ENCODE results near the gene DIAPH1.

DIAPH1 gene

DNA sequence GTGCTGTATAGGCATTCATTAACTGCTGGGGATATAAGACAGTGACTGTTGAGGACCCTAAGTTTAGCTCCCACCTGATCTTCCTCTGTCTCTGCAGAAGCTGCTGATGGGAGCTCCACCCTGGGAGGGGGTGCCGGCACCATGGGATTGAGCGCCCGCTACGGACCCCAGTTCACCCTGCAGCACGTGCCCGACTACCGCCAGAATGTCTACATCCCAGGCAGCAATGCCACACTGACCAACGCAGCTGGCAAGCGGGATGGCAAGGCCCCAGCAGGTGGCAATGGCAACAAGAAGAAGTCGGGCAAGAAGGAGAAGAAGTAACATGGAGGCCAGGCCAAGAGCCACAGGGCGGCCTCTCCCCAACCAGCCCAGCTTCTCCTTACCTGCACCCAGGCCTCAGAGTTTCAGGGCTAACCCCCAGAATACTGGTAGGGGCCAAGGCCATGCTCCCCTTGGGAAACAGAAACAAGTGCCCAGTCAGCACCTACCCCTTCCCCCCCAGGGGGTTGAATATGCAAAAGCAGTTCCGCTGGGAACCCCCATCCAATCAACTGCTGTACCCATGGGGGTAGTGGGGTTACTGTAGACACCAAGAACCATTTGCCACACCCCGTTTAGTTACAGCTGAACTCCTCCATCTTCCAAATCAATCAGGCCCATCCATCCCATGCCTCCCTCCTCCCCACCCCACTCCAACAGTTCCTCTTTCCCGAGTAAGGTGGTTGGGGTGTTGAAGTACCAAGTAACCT is 107.8 kb downstream of the DIAPH1 start:
- no peak overlapping the region for H3K4me3 ChIP-seq (ENCODE audit: low read depth, low read length)
- TF ChIP-seq, protein P1, sequence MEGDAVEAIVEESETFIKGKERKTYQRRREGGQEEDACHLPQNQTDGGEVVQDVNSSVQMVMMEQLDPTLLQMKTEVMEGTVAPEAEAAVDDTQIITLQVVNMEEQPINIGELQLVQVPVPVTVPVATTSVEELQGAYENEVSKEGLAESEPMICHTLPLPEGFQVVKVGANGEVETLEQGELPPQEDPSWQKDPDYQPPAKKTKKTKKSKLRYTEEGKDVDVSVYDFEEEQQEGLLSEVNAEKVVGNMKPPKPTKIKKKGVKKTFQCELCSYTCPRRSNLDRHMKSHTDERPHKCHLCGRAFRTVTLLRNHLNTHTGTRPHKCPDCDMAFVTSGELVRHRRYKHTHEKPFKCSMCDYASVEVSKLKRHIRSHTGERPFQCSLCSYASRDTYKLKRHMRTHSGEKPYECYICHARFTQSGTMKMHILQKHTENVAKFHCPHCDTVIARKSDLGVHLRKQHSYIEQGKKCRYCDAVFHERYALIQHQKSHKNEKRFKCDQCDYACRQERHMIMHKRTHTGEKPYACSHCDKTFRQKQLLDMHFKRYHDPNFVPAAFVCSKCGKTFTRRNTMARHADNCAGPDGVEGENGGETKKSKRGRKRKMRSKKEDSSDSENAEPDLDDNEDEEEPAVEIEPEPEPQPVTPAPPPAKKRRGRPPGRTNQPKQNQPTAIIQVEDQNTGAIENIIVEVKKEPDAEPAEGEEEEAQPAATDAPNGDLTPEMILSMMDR (IDR thresholded peaks at IDR 0.05; ENCODE audit: low read depth, low read length) = no peak

- TF ChIP-seq, protein P1 (IDR thresholded peaks at IDR 0.05; ENCODE audit: low read depth, low read length) = no peak
- H3K4me3 ChIP-seq (ENCODE audit: low read depth, low read length) = no peak overlapping the region
Observed at GRCh38 chr5:141510160-141510559, 108.6 kb downstream of the DIAPH1 start.

GRCh38 chr5:141508798-141509611 is 109.8 kb downstream of the DIAPH1 start:
- TF ChIP-seq, protein P1 (IDR thresholded peaks at IDR 0.05; ENCODE audit: low read depth, low read length) = no peak
- peak overlapping the region; percentile 44 for H3K4me3 ChIP-seq (ENCODE audit: low read depth, low read length)

DNA sequence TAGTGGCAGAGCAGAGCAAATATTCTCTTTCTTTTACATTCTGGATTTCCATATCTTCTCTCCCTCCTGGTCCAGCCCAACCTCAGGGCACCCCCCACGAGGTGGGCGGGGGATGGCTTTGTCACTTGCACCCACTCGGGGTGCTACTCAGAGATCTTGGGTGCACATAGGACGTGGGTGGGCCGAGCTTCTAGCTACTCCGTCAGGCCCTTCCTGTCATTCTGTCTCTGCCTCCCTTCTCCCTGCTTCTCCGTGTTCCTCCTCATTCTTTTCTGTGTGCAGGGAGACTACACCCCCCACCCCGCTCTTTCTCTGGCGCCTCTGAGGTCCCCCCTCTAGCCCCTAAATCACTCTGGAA is 110.4 kb downstream of the DIAPH1 start:
- H3K4me3 ChIP-seq (ENCODE audit: low read depth, low read length) = peak overlapping the region; percentile 44
- TF ChIP-seq, protein P1 (IDR thresholded peaks at IDR 0.05; ENCODE audit: low read depth, low read length) = no peak

DNA sequence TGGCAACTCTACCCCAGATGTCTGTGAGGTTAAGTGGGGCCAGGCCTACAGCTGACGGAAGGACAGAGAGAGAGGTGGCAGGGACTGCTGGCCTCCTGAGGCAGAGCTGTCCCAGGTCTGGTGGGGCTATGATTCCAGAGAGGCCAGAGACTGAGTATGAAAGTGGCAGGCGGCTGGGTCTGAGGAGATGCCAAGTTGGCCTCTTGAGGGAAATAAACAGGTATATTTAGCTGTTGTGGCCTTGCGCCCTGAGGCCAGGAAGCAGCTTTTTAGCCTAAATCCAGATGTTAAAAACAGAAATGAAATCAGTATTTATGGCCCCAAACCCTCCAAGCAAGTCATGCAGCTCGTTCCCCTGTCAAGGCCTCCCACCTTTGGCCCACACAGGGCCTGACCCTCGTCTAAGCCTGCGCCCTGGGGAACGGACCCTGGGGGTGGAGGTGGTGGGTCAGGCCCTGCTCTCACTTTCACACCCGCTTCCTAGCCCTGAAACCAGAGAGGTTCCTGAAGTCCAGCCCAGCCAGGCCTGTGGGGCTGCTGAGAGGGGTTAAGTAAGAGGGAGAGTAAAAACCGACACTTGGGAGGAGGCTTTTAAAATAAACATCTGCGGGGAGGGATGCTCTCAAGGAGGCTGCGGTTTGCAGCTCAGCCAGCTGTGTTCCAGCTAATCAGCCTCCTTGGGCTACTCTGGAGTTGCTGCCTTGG is 111.3 kb downstream of the DIAPH1 start:
- TF ChIP-seq, protein P1 (IDR thresholded peaks at IDR 0.05; ENCODE audit: low read depth, low read length) = no peak
- no peak overlapping the region; the same call in 1 of the 2 replicates for H3K4me3 ChIP-seq (ENCODE audit: low read depth, low read length)

GRCh38 chr5:141506381-141507155 is 112.2 kb downstream of the DIAPH1 start:
- H3K4me3 ChIP-seq (ENCODE audit: low read depth, low read length) = no peak overlapping the region
- TF ChIP-seq, protein P1 (IDR thresholded peaks at IDR 0.05; ENCODE audit: low read depth, low read length) = no peak
